PC-3 (cell line): ENCODE measurements around the gene MGARP.

Experiments
- EZH2 ChIP-seq: fragments of 300-600 bp; sonication (generic); IDR thresholded peaks from one replicate; pipeline ENCODE4 v1.6.1; 2017; ENCODE audit warnings: antibody characterized with exemption, mild to moderate bottlenecking, low read length; ENCODE audit not compliant: unreplicated experiment
- EZH2phosphoT487 ChIP-seq: fragments of 300-600 bp; sonication (generic); IDR thresholded peaks from 2 replicates; pipeline ENCODE4 v1.6.1; 2018; ENCODE audit warnings: mild to moderate bottlenecking, antibody characterized with exemption, low read length, borderline replicate concordance
- TF ChIP-seq, protein P1 (sequence below): fragments of 300-600 bp; sonication (generic); conservative IDR thresholded peaks from 2 replicates; pipeline ENCODE4 v1.5.1; 2017; ENCODE audit warnings: antibody characterized with exemption, low read depth, mild to moderate bottlenecking, low read length

DNA sequence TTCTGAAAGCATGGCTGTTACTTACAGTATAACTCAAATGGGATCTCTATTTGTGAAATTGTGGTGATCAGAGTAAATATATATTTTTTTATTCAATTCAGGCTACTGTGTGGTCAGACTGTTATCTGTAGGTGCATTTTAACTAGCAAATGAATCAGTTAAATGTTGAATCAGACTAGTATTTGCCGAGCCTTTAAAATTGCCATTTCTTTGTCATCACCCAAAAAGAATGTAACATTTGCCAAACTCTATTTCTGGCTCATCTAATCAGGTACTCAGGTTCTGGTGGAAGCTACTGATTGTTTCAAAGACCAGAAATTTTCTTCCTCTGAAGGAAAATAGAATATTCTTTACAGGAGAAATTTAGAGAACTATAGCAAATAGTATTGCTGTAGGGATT lies 19.5 kb upstream of the MGARP start:
- TF ChIP-seq, protein P1, sequence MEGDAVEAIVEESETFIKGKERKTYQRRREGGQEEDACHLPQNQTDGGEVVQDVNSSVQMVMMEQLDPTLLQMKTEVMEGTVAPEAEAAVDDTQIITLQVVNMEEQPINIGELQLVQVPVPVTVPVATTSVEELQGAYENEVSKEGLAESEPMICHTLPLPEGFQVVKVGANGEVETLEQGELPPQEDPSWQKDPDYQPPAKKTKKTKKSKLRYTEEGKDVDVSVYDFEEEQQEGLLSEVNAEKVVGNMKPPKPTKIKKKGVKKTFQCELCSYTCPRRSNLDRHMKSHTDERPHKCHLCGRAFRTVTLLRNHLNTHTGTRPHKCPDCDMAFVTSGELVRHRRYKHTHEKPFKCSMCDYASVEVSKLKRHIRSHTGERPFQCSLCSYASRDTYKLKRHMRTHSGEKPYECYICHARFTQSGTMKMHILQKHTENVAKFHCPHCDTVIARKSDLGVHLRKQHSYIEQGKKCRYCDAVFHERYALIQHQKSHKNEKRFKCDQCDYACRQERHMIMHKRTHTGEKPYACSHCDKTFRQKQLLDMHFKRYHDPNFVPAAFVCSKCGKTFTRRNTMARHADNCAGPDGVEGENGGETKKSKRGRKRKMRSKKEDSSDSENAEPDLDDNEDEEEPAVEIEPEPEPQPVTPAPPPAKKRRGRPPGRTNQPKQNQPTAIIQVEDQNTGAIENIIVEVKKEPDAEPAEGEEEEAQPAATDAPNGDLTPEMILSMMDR, result no peak
- TF ChIP-seq EZH2, result no peak
- no peak for TF ChIP-seq EZH2phosphoT487
